Caco-2 (cell line): ENCODE data around the gene ZPBP2. TPM values are rescaled to one million over a fixed set of nuclear protein-coding genes. Genes with fewer than 3 reads are reported as not detected.
"Not testable (repeated sequence)": the region's sequence is repeated elsewhere in the genome, so short reads cannot be mapped to it uniquely, and the experiment has no call there.

ENCODE experiments used
- BruUV-seq: library from RNA; stranded (reverse); fragments of 400-500 nt; replicated peaks from 2 replicates; lab custom pipeline; 2021; lab: Mats Ljungman, UMichigan
- CTCF ChIA-PET: fragments of 300-600 bp; sonication (Branson Sonifier 250); formaldehyde crosslinking; loops from one replicate; lab custom pipeline; 2022; ENCODE audit warnings: antibody characterized with exemption; lab: Charles Lee
- POLR2A ChIA-PET: fragments of 300-600 bp; sonication (Branson Sonifier 250); formaldehyde crosslinking; loops from one replicate; lab custom pipeline; 2022; ENCODE audit warnings: antibody characterized with exemption; lab: Charles Lee
- DNase-seq, 2 experiments: peaks; one replicate each; pipeline versions ENCODE4 v3.0.0 to v3.0.0-alpha.2; 2020 to 2022
- H3K27me3 ChIP-seq: replicated peaks from 2 replicates; pipeline ENCODE4 v1.6.0; 2011; ENCODE audit warnings: low read length; ENCODE audit not compliant: control insufficient read depth, insufficient read depth
- H3K36me3 ChIP-seq: 2 replicates; pipeline ENCODE4 v1.5.1; 2011; ENCODE audit warnings: low read length; ENCODE audit not compliant: control insufficient read depth, insufficient read depth
- H3K4me1 ChIP-seq: fragments of 250-450 bp; sonication (Bioruptor Pico); 2 replicates; pipeline ENCODE4 v1.5.1; 2020; ENCODE audit warnings: mild to moderate bottlenecking
- H3K4me3 ChIP-seq: 2 replicates; pipeline ENCODE4 v1.5.1; 2011; ENCODE audit warnings: low read depth, mild to moderate bottlenecking, control low read depth, low read length
- H3K9me3 ChIP-seq: fragments of 250-450 bp; sonication (Bioruptor Pico); 2 replicates; pipeline ENCODE4 v1.5.1; 2020; ENCODE audit warnings: mild to moderate bottlenecking, moderate library complexity
- H3K27ac Mint-ChIP-seq: one replicate; pipeline ENCODE4 v1.8.0; 2022; ENCODE audit warnings: mixed read lengths; ENCODE audit not compliant: unreplicated experiment
- H3K27me3 Mint-ChIP-seq: one replicate; pipeline ENCODE4 v1.8.0; 2022; ENCODE audit warnings: mixed read lengths; ENCODE audit not compliant: insufficient read depth, unreplicated experiment
- H3K36me3 Mint-ChIP-seq: one replicate; pipeline ENCODE4 v1.8.0; 2022; ENCODE audit warnings: mild to moderate bottlenecking, mixed read lengths; ENCODE audit not compliant: insufficient read depth, unreplicated experiment
- H3K4me1 Mint-ChIP-seq: one replicate; pipeline ENCODE4 v1.8.0; 2022; ENCODE audit warnings: low read depth, mixed read lengths; ENCODE audit not compliant: unreplicated experiment
- H3K4me3 Mint-ChIP-seq: one replicate; pipeline ENCODE4 v1.8.0; 2022; ENCODE audit warnings: mild to moderate bottlenecking, moderate library complexity, mixed read lengths; ENCODE audit not compliant: unreplicated experiment
- H3K9me3 Mint-ChIP-seq: one replicate; pipeline ENCODE4 v1.8.0; 2022; ENCODE audit warnings: mixed read lengths; ENCODE audit not compliant: unreplicated experiment
- CTCF ChIP-seq, 2 experiments: fragments of 200-600 bp in 1 of 2; IDR thresholded peaks; 1 replicate in 1 of 2; 2 replicates in 1 of 2; pipeline versions ENCODE4 v1.5.1 to v1.8.0; 2011 to 2022; ENCODE audit warnings: antibody characterized with exemption in 1 of 2, control low read depth in 1 of 2, inconsistent platforms in 1 of 2, low read depth in 1 of 2, low read length in 1 of 2, mild to moderate bottlenecking in 1 of 2, moderate library complexity in 1 of 2; ENCODE audit not compliant: insufficient read depth in 1 of 2, severe bottlenecking in 1 of 2, unreplicated experiment in 1 of 2
- intact Hi-C: fragments of 100-400 bp; cut with micrococcal nuclease; formaldehyde crosslinking; loops from one replicate; pipeline ENCODE4 v1.10.0; 2022; ENCODE audit not compliant: unreplicated experiment
- total RNA-seq: library from RNA; stranded (reverse); gene quantifications from 2 replicates; pipeline ENCODE4 v1.2.3, GENCODE V29; 2022

ZPBP2 gene
- total RNA-seq, 1 experiment from 2014 or later = not detected

- no peaks in the 10 kb centered on the region for H3K36me3 Mint-ChIP-seq
- no peaks in the 10 kb centered on the region for H3K36me3 ChIP-seq
- intact Hi-C loops = no loop called here
- CTCF ChIA-PET = no interaction called here
- H3K4me1 ChIP-seq = no peaks in the 10 kb centered on the region
- H3K4me3 ChIP-seq = no peak overlapping the region
- no peak for DNase-seq
- H3K27me3 ChIP-seq = no peaks in the 10 kb centered on the region
- POLR2A ChIA-PET = no interaction called here
- no TSS peak for BruUV-seq
- H3K4me3 Mint-ChIP-seq = no peak overlapping the region
- TF ChIP-seq CTCF (IDR thresholded peaks at IDR 0.05; ENCODE audit: insufficient read depth in 1 of 2, low read depth in 1 of 2, low read length in 1 of 2, severe bottlenecking in 1 of 2, unreplicated experiment in 1 of 2) = no peak
- H3K9me3 ChIP-seq = no peaks in the 10 kb centered on the region
- no peaks in the 10 kb centered on the region for H3K4me1 Mint-ChIP-seq
- no peaks in the 10 kb centered on the region for H3K9me3 Mint-ChIP-seq
- no peak overlapping the region for H3K27ac Mint-ChIP-seq
- H3K27me3 Mint-ChIP-seq = peaks cover 14% of the 10 kb centered on the region
These were observed 22.8 kb upstream of the ZPBP2 start for GRCh38 chr17:39845052-39845846.

- no peaks in the 10 kb centered on the region for H3K36me3 ChIP-seq
- no peaks in the 10 kb centered on the region for H3K9me3 ChIP-seq
- Mint-ChIP-seq H3K9me3 (no peaks in the 10 kb centered on the region), H3K4me3 (no peak overlapping the region), H3K36me3 (no peaks in the 10 kb centered on the region), H3K27ac (no peak overlapping the region), H3K27me3 (peaks cover 11% of the 10 kb centered on the region), H3K4me1 (no peaks in the 10 kb centered on the region)
- intact Hi-C loops = no loop called here
- no peak for TF ChIP-seq CTCF (IDR thresholded peaks at IDR 0.05; ENCODE audit: insufficient read depth in 1 of 2, low read depth in 1 of 2, low read length in 1 of 2, severe bottlenecking in 1 of 2, unreplicated experiment in 1 of 2)
- H3K4me1 ChIP-seq = no peaks in the 10 kb centered on the region
- POLR2A ChIA-PET = no interaction called here
- BruUV-seq = no TSS peak
- H3K4me3 ChIP-seq = no peak overlapping the region
- DNase-seq = no peak
- H3K27me3 ChIP-seq = no peaks in the 10 kb centered on the region
- CTCF ChIA-PET = no interaction called here
These were observed 21.8 kb upstream of the ZPBP2 start for GRCh38 chr17:39846205-39846604.

- no peaks in the 10 kb centered on the region for H3K4me1 Mint-ChIP-seq
- POLR2A ChIA-PET = no interaction called here
- BruUV-seq = no TSS peak
- Histone ChIP-seq H3K4me3 (no peak overlapping the region), H3K9me3 (no peaks in the 10 kb centered on the region), H3K27me3 (no peaks in the 10 kb centered on the region), H3K36me3 (no peaks in the 10 kb centered on the region), H3K4me1 (no peaks in the 10 kb centered on the region)
- DNase-seq = no peak
- intact Hi-C loops = no loop called here
- H3K27me3 Mint-ChIP-seq = peaks cover 11% of the 10 kb centered on the region
- no peaks in the 10 kb centered on the region for H3K9me3 Mint-ChIP-seq
- no peak for TF ChIP-seq CTCF (IDR thresholded peaks at IDR 0.05; ENCODE audit: insufficient read depth in 1 of 2, low read depth in 1 of 2, low read length in 1 of 2, severe bottlenecking in 1 of 2, unreplicated experiment in 1 of 2)
- CTCF ChIA-PET = no interaction called here
- H3K36me3 Mint-ChIP-seq = no peaks in the 10 kb centered on the region
- H3K27ac Mint-ChIP-seq = no peak overlapping the region
- H3K4me3 Mint-ChIP-seq = no peak overlapping the region
These were observed 19.4 kb upstream of the ZPBP2 start for GRCh38 chr17:39848600-39848999.

GRCh38 chr17:39850186-39850585 is 17.8 kb upstream of the ZPBP2 start:
- H3K4me1 ChIP-seq, POLR2A ChIA-PET, H3K4me3 Mint-ChIP-seq, H3K9me3 Mint-ChIP-seq, H3K27me3 ChIP-seq, intact Hi-C loops, H3K4me1 Mint-ChIP-seq, CTCF ChIA-PET, DNase-seq, H3K9me3 ChIP-seq, H3K36me3 Mint-ChIP-seq, H3K4me3 ChIP-seq, H3K27ac Mint-ChIP-seq, BruUV-seq, H3K36me3 ChIP-seq: not testable (repeated sequence)
- peaks cover 11% of the 10 kb centered on the region for H3K27me3 Mint-ChIP-seq
